GM23338 (cell line): ENCODE measurements around the gene OR52E2.

Source experiments
- CTCF ChIP-seq, 2 experiments: fragments of 200-600 bp in 1 of 2; sonication (generic) in 1 of 2; conservative IDR thresholded peaks; 2 replicates each; pipeline versions ENCODE4 v1.5.1 to v1.6.1; 2016 to 2017; ENCODE audit warnings: antibody characterized with exemption in 2 of 2, low read depth in 2 of 2, mild to moderate bottlenecking in 2 of 2, moderate library complexity in 1 of 2
- ETS1 ChIP-seq: IDR thresholded peaks from 2 replicates; pipeline ENCODE4 v1.6.1; 2016; ENCODE audit warnings: antibody characterized with exemption
- EZH2 ChIP-seq: fragments of 200-600 bp; sonication (generic); IDR thresholded peaks from one replicate; pipeline ENCODE4 v1.8.0; 2017; ENCODE audit warnings: antibody characterized with exemption, mild to moderate bottlenecking, low read depth; ENCODE audit not compliant: unreplicated experiment
- EZH2phosphoT487 ChIP-seq: fragments of 200-600 bp; sonication (generic); IDR thresholded peaks from one replicate; pipeline ENCODE4 v1.8.1; 2018; ENCODE audit warnings: antibody characterized with exemption; ENCODE audit not compliant: unreplicated experiment
- NANOG ChIP-seq: IDR thresholded peaks from 2 replicates; pipeline ENCODE4 v1.6.1; 2016; ENCODE audit warnings: antibody characterized with exemption, borderline replicate concordance
- POLR2AphosphoS5 ChIP-seq: IDR thresholded peaks from 2 replicates; pipeline ENCODE4 v1.6.1; 2016; ENCODE audit warnings: antibody characterized with exemption, low read depth
- REST ChIP-seq: IDR thresholded peaks from one replicate; pipeline ENCODE4 v1.6.1; 2018; ENCODE audit warnings: antibody characterized with exemption; ENCODE audit not compliant: unreplicated experiment
- STAT1 ChIP-seq: IDR thresholded peaks from one replicate; pipeline ENCODE4 v1.6.1; 2016; ENCODE audit warnings: antibody characterized with exemption; ENCODE audit not compliant: unreplicated experiment

- TF ChIP-seq CTCF (conservative IDR thresholded peaks at IDR 0.05; ENCODE audit: low read depth in 2 of 2) (no peak), POLR2AphosphoS5 (no peak), REST (no peak), EZH2phosphoT487 (no peak), NANOG (no peak), ETS1 (no peak), EZH2 (no peak), STAT1 (no peak)
These were observed 33.6 kb upstream of the OR52E2 start for GRCh38 chr11:5092821-5093585.
